ENCODE data around the gene BRD7.

The BRD7 gene

DNA sequence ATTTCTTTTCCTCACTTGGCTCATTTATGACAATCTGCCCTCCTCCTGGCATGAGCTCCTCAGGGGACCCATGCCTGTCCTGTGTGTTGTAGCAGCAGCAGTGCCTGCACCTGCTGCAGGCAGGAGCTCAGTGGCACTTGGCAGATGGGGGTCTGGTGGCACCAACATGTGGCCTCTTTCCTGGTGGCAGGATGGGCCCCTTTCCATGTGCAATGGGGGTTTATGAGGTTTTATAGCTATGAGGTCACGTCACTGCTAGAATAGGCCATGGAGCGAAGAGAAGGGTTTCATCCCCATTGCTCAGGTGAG lies 95.5 kb downstream of the BRD7 start:
- no peak overlapping the region for H4K91ac ChIP-seq (ENCODE audit: low read depth, low read length, poor library complexity)
- H3K9ac ChIP-seq (ENCODE audit: low read depth, low read length, poor library complexity) = no peak overlapping the region
- peak overlapping the region; percentile 29 for H3K23ac ChIP-seq (ENCODE audit: low read depth, low read length, poor library complexity)
- H3K4ac ChIP-seq (ENCODE audit: low read length) = no peak overlapping the region
- H3K36me3 ChIP-seq (replicated peaks in 1 of 2; ENCODE audit: control insufficient read depth in 2 of 2, insufficient read depth in 2 of 2, low read length in 2 of 2) = no peaks in the 10 kb centered on the region
- no peak overlapping the region for H2BK120ac ChIP-seq (ENCODE audit: low read depth, low read length)
- no peak overlapping the region for H2BK12ac ChIP-seq (ENCODE audit: low read length)
- H2BK5ac ChIP-seq (ENCODE audit: low read length) = no peak overlapping the region
- no peaks in the 10 kb centered on the region for H3K4me1 ChIP-seq (ENCODE audit: control insufficient read depth in 2 of 2, insufficient read depth in 1 of 2, low read depth in 1 of 2, low read length in 2 of 2)
- DNase-seq (ENCODE audit: low spot score) = no peak
- H3K27me3 ChIP-seq (ENCODE audit: control insufficient read depth in 3 of 3, insufficient read depth in 3 of 3, low read depth in 1 of 3, low read length in 3 of 3) = no peaks in the 10 kb centered on the region
- H3K27ac ChIP-seq (replicated peaks; ENCODE audit: low read length) = no peak overlapping the region
- H3K79me1 ChIP-seq (ENCODE audit: low read depth, low read length) = no peaks in the 10 kb centered on the region
- H2AK5ac ChIP-seq (ENCODE audit: low read depth, low read length) = peak overlapping the region; percentile 24
- H3K4me3 ChIP-seq (ENCODE audit: low read length in 2 of 2) = no peak overlapping the region
- no peak overlapping the region for H3K4me2 ChIP-seq (ENCODE audit: insufficient read depth, low read length, poor library complexity, severe bottlenecking)
- no peak overlapping the region for H3K18ac ChIP-seq (ENCODE audit: low read length)
- H3K14ac ChIP-seq (ENCODE audit: low read length) = no peak overlapping the region
- H2BK15ac ChIP-seq (ENCODE audit: low read length) = no peak overlapping the region
- WGBS, 2 donors (ENCODE audit: extremely low coverage in 2 of 2, insufficient read length in 2 of 2, insufficient replicate concordance in 1 of 2) = no CpG with 5 or more reads among the region's 2 CpGs
- H3K9me3 ChIP-seq (replicated peaks in 1 of 2; ENCODE audit: control insufficient read depth in 2 of 2, insufficient read depth in 1 of 2, low read depth in 1 of 2, low read length in 2 of 2) = no peaks in the 10 kb centered on the region
- H2AFZ ChIP-seq (ENCODE audit: low read length) = no peak overlapping the region
- no peak overlapping the region for H4K8ac ChIP-seq (ENCODE audit: low read depth, low read length)

DNA sequence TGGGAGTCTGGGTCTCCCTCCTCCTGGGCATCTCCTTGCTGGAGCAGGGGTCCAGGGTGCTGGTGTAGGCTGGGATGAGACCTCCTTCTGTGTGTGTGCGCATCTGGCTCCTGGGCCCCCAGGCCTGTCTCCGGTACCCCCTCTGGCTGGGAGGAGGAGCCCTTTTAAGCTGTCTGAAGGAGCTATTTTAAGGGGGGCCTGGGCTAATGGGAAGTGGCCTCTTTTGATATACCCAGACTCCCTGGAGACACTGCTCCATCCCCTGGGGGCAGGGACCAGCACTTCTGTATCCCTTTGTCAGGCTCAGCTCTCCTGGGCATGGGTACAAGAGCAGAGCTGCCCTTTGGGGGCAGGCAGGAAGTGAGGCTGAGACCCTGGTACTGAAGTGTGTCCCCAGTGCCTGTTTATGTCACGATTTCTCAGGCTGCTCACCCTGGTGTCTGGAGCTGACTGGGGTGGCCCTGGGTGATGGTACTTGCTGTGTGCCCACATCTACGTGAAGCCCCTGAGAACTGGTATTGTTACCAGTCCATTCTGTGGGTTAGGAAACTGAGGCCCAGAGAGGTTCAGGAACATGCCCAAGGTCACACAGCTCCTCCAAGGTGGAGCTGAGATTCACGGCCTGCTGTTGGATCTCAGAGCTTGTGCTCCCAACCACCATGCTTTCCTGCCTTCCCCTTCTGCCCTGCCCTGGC lies 96.0 kb downstream of the BRD7 start:
- H3K18ac ChIP-seq (ENCODE audit: low read length) = no peak overlapping the region
- H3K14ac ChIP-seq (ENCODE audit: low read length) = no peak overlapping the region
- no peaks in the 10 kb centered on the region for H3K27me3 ChIP-seq (ENCODE audit: control insufficient read depth in 3 of 3, insufficient read depth in 3 of 3, low read depth in 1 of 3, low read length in 3 of 3)
- H2AFZ ChIP-seq (ENCODE audit: low read length) = no peak overlapping the region
- no peak overlapping the region for H4K91ac ChIP-seq (ENCODE audit: low read depth, low read length, poor library complexity)
- H3K4ac ChIP-seq (ENCODE audit: low read length) = no peak overlapping the region
- H2BK5ac ChIP-seq (ENCODE audit: low read length) = no peak overlapping the region
- no peaks in the 10 kb centered on the region for H3K4me1 ChIP-seq (ENCODE audit: control insufficient read depth in 2 of 2, insufficient read depth in 1 of 2, low read depth in 1 of 2, low read length in 2 of 2)
- H3K23ac ChIP-seq (ENCODE audit: low read depth, low read length, poor library complexity) = peak overlapping the region; percentile 29
- H3K4me2 ChIP-seq (ENCODE audit: insufficient read depth, low read length, poor library complexity, severe bottlenecking) = no peak overlapping the region
- no peak for DNase-seq (ENCODE audit: low spot score)
- no peak overlapping the region for H2AK5ac ChIP-seq (ENCODE audit: low read depth, low read length)
- H2BK120ac ChIP-seq (ENCODE audit: low read depth, low read length) = no peak overlapping the region
- no peak overlapping the region for H2BK12ac ChIP-seq (ENCODE audit: low read length)
- no peak overlapping the region for H4K8ac ChIP-seq (ENCODE audit: low read depth, low read length)
- H3K79me1 ChIP-seq (ENCODE audit: low read depth, low read length) = no peaks in the 10 kb centered on the region
- no peak overlapping the region for H3K4me3 ChIP-seq (ENCODE audit: low read length in 2 of 2)
- H2BK15ac ChIP-seq (ENCODE audit: low read length) = no peak overlapping the region
- no peaks in the 10 kb centered on the region for H3K36me3 ChIP-seq (replicated peaks in 1 of 2; ENCODE audit: control insufficient read depth in 2 of 2, insufficient read depth in 2 of 2, low read length in 2 of 2)
- no peaks in the 10 kb centered on the region for H3K9me3 ChIP-seq (replicated peaks in 1 of 2; ENCODE audit: control insufficient read depth in 2 of 2, insufficient read depth in 1 of 2, low read depth in 1 of 2, low read length in 2 of 2)
- H3K27ac ChIP-seq (replicated peaks; ENCODE audit: low read length) = no peak overlapping the region
- no CpG with 5 or more reads among the region's 5 CpGs for WGBS, 2 donors (ENCODE audit: extremely low coverage in 2 of 2, insufficient read length in 2 of 2, insufficient replicate concordance in 1 of 2)
- H3K9ac ChIP-seq (ENCODE audit: low read depth, low read length, poor library complexity) = peak overlapping the region; percentile 1

DNA sequence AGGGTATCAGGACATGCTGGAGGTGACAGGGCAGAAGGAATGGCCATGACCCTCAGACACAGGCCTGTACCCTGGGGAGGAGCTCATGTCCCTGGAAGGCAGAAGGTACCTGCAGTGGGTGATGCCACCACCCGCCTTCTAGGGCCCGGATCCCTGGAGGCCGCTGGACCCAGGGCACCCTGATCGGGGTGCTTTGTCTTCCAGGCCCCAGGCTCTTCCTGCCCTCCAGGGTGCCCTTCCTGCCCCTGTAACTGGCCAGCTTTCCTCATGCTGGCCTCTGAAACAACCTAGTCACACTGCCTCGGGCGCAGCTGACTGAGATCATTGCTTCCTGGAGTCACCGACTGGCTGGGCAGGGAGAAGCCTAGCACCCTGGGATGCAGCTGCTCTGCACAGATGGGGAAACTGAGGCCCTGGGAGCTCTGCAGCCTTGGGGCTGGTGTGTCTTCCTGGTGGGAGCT lies 96.6 kb downstream of the BRD7 start:
- no peak for DNase-seq (ENCODE audit: low spot score)
- H2BK15ac ChIP-seq (ENCODE audit: low read length) = no peak overlapping the region
- no peak overlapping the region for H3K4me2 ChIP-seq (ENCODE audit: insufficient read depth, low read length, poor library complexity, severe bottlenecking)
- no peak overlapping the region for H3K14ac ChIP-seq (ENCODE audit: low read length)
- WGBS, 2 donors (ENCODE audit: extremely low coverage in 2 of 2, insufficient read length in 2 of 2, insufficient replicate concordance in 1 of 2) = no CpG with 5 or more reads among the region's 7 CpGs
- H2AFZ ChIP-seq (ENCODE audit: low read length) = no peak overlapping the region
- H3K9me3 ChIP-seq (replicated peaks in 1 of 2; ENCODE audit: control insufficient read depth in 2 of 2, insufficient read depth in 1 of 2, low read depth in 1 of 2, low read length in 2 of 2) = no peaks in the 10 kb centered on the region
- H2BK120ac ChIP-seq (ENCODE audit: low read depth, low read length) = no peak overlapping the region
- peaks cover 0 to 2% of the 10 kb centered on the region in 2 donors for H3K4me1 ChIP-seq (ENCODE audit: control insufficient read depth in 2 of 2, insufficient read depth in 1 of 2, low read depth in 1 of 2, low read length in 2 of 2)
- H2AK5ac ChIP-seq (ENCODE audit: low read depth, low read length) = no peak overlapping the region
- no peaks in the 10 kb centered on the region for H3K79me1 ChIP-seq (ENCODE audit: low read depth, low read length)
- no peaks in the 10 kb centered on the region for H3K27me3 ChIP-seq (ENCODE audit: control insufficient read depth in 3 of 3, insufficient read depth in 3 of 3, low read depth in 1 of 3, low read length in 3 of 3)
- no peak overlapping the region for H4K91ac ChIP-seq (ENCODE audit: low read depth, low read length, poor library complexity)
- H2BK5ac ChIP-seq (ENCODE audit: low read length) = no peak overlapping the region
- no peak overlapping the region for H3K18ac ChIP-seq (ENCODE audit: low read length)
- no peak overlapping the region for H3K23ac ChIP-seq (ENCODE audit: low read depth, low read length, poor library complexity)
- no peak overlapping the region for H2BK12ac ChIP-seq (ENCODE audit: low read length)
- no peaks in the 10 kb centered on the region for H3K36me3 ChIP-seq (replicated peaks in 1 of 2; ENCODE audit: control insufficient read depth in 2 of 2, insufficient read depth in 2 of 2, low read length in 2 of 2)
- no peak overlapping the region for H3K9ac ChIP-seq (ENCODE audit: low read depth, low read length, poor library complexity)
- no peak overlapping the region for H3K4ac ChIP-seq (ENCODE audit: low read length)
- no peak overlapping the region for H3K27ac ChIP-seq (replicated peaks; ENCODE audit: low read length)
- H4K8ac ChIP-seq (ENCODE audit: low read depth, low read length) = no peak overlapping the region
- H3K4me3 ChIP-seq (ENCODE audit: low read length in 2 of 2) = no peak overlapping the region

DNA sequence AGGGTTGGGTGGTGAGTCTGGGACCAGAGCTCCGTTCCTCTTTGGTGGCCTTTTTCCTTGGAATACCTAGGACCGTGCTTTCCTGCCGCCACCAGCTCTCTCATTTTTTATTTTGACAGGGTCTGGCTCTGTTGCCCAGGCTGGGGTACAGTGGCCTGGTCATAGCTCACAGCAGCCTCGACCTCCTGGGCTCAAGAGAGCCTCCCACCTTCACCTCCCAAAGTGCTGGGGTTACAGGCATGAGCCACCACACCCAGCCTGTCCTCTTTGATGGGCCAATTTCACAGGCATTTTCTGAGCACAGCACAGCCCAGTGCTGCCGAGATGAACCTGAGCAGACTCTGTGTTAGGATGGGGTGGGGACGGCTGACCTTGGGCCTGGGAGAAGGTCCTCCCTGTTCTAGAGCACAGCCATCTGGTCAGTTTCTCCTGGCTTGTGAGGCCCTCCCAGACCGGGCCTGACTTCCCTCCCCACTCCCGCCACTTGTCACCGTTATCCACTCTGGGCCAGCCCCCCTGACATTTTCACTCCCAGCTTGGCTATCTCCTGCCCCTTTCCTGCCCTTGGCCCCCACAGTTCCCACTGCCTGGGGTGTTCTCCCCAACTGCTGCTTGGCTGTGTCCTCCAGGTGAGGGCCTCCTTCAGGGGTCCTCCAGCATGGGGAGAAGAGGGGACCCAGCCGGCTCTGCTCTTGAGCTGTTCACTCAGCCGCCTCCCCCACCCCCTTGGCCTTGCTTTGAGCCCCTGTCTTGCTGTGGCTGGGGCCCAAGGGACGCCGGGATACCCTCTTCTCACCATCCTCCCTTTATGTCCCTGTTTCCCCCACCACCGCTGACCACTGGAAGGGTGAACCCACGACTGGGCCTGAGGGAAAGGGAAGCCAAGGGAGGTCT lies 97.4 kb downstream of the BRD7 start:
- no peak overlapping the region for H3K9ac ChIP-seq (ENCODE audit: low read depth, low read length, poor library complexity)
- H3K27me3 ChIP-seq (ENCODE audit: control insufficient read depth in 3 of 3, insufficient read depth in 3 of 3, low read depth in 1 of 3, low read length in 3 of 3) = no peaks in the 10 kb centered on the region
- no peaks in the 10 kb centered on the region for H3K36me3 ChIP-seq (replicated peaks in 1 of 2; ENCODE audit: control insufficient read depth in 2 of 2, insufficient read depth in 2 of 2, low read length in 2 of 2)
- H3K4me2 ChIP-seq (ENCODE audit: insufficient read depth, low read length, poor library complexity, severe bottlenecking) = no peak overlapping the region
- H3K4me3 ChIP-seq (ENCODE audit: low read length in 2 of 2) = no peak overlapping the region
- no peaks in the 10 kb centered on the region for H3K9me3 ChIP-seq (replicated peaks in 1 of 2; ENCODE audit: control insufficient read depth in 2 of 2, insufficient read depth in 1 of 2, low read depth in 1 of 2, low read length in 2 of 2)
- no peak overlapping the region for H2BK15ac ChIP-seq (ENCODE audit: low read length)
- no peak overlapping the region for H2BK5ac ChIP-seq (ENCODE audit: low read length)
- no peak overlapping the region for H2AFZ ChIP-seq (ENCODE audit: low read length)
- DNase-seq (ENCODE audit: low spot score) = no peak
- H4K8ac ChIP-seq (ENCODE audit: low read depth, low read length) = no peak overlapping the region
- H3K4ac ChIP-seq (ENCODE audit: low read length) = no peak overlapping the region
- peak overlapping the region; percentile 32 for H3K23ac ChIP-seq (ENCODE audit: low read depth, low read length, poor library complexity)
- H2BK12ac ChIP-seq (ENCODE audit: low read length) = no peak overlapping the region
- no peaks in the 10 kb centered on the region for H3K79me1 ChIP-seq (ENCODE audit: low read depth, low read length)
- H4K91ac ChIP-seq (ENCODE audit: low read depth, low read length, poor library complexity) = no peak overlapping the region
- H3K18ac ChIP-seq (ENCODE audit: low read length) = peak overlapping the region; percentile 35
- H3K14ac ChIP-seq (ENCODE audit: low read length) = no peak overlapping the region
- no peak overlapping the region for H3K27ac ChIP-seq (replicated peaks; ENCODE audit: low read length)
- H3K4me1 ChIP-seq (ENCODE audit: control insufficient read depth in 2 of 2, insufficient read depth in 1 of 2, low read depth in 1 of 2, low read length in 2 of 2) = peaks cover 4 to 5% of the 10 kb centered on the region in 2 donors
- no peak overlapping the region for H2BK120ac ChIP-seq (ENCODE audit: low read depth, low read length)
- no CpG with 5 or more reads among the region's 15 CpGs for WGBS, 2 donors (ENCODE audit: extremely low coverage in 2 of 2, insufficient read length in 2 of 2, insufficient replicate concordance in 1 of 2)
- H2AK5ac ChIP-seq (ENCODE audit: low read depth, low read length) = no peak overlapping the region
